SK-N-MC (cell line): ENCODE measurements around the gene S1PR4.

Experiments
- EZH2 ChIP-seq: fragments of 200-600 bp; sonication (generic); IDR thresholded peaks from one replicate; pipeline ENCODE4 v1.6.1; 2017; ENCODE audit warnings: antibody characterized with exemption
- FOXP2 ChIP-seq: optimal IDR thresholded peaks from 2 replicates; pipeline ENCODE3; 2011; ENCODE audit warnings: mild to moderate bottlenecking, moderate library complexity; ENCODE audit not compliant: insufficient read depth; ENCODE audit errors: extremely low read length, control extremely low read depth
- POLR2AphosphoS5 ChIP-seq: IDR thresholded peaks from 2 replicates; pipeline ENCODE4 v1.6.1; 2012; ENCODE audit warnings: mild to moderate bottlenecking, low read depth, low read length, borderline replicate concordance

- TF ChIP-seq EZH2 (no peak), POLR2AphosphoS5 (no peak), FOXP2 (no peak)
These were observed 1.2 kb downstream of the S1PR4 start for GRCh38 chr19:3179739-3180293.
